ENCODE measurements around the gene CDH23.

The CDH23 gene

GRCh38 chr10:71369602-71370001 lies 27.1 kb upstream of the CDH23 start:
- DNase-seq (ENCODE audit: low read depth in 2 of 2, low spot score in 1 of 2) = no peak

GRCh38 chr10:71370031-71370430 lies 26.7 kb upstream of the CDH23 start:
- DNase-seq (ENCODE audit: low read depth in 2 of 2, low spot score in 1 of 2) = no peak

GRCh38 chr10:71371750-71372166 lies 25.0 kb upstream of the CDH23 start:
- no peak for DNase-seq (ENCODE audit: low read depth in 2 of 2, low spot score in 1 of 2)

- no peak for DNase-seq (ENCODE audit: low read depth in 2 of 2, low spot score in 1 of 2)
These were observed 23.7 kb upstream of the CDH23 start for GRCh38 chr10:71372882-71373495.

GRCh38 chr10:71374481-71375233 lies 22.1 kb upstream of the CDH23 start:
- DNase-seq (ENCODE audit: low read depth in 2 of 2, low spot score in 1 of 2) = no peak

- DNase-seq (ENCODE audit: low read depth in 2 of 2, low spot score in 1 of 2) = no peak
These were observed 20.8 kb upstream of the CDH23 start for GRCh38 chr10:71375952-71376351.

- no peak for DNase-seq (ENCODE audit: low read depth in 2 of 2, low spot score in 1 of 2)
These were observed 18.2 kb upstream of the CDH23 start for GRCh38 chr10:71378336-71379117.

- DNase-seq (ENCODE audit: low read depth in 2 of 2, low spot score in 1 of 2) = no peak
These were observed 17.5 kb upstream of the CDH23 start for GRCh38 chr10:71379118-71379766.

GRCh38 chr10:71380841-71381240 lies 15.9 kb upstream of the CDH23 start:
- no peak for DNase-seq (ENCODE audit: low read depth in 2 of 2, low spot score in 1 of 2)

GRCh38 chr10:71381611-71382010 lies 15.1 kb upstream of the CDH23 start:
- DNase-seq (ENCODE audit: low read depth in 2 of 2, low spot score in 1 of 2) = no peak

- DNase-seq (ENCODE audit: low read depth in 2 of 2, low spot score in 1 of 2) = no peak
These were observed 14.7 kb upstream of the CDH23 start for GRCh38 chr10:71382028-71382427.

- no peak for DNase-seq (ENCODE audit: low read depth in 2 of 2, low spot score in 1 of 2)
These were observed 14.0 kb upstream of the CDH23 start for GRCh38 chr10:71382757-71383156.

GRCh38 chr10:71383972-71384687 lies 12.6 kb upstream of the CDH23 start:
- DNase-seq (ENCODE audit: low read depth in 2 of 2, low spot score in 1 of 2) = peak; percentile 43 to 50

GRCh38 chr10:71388171-71388570 lies 8.5 kb upstream of the CDH23 start:
- DNase-seq (ENCODE audit: low read depth in 2 of 2, low spot score in 1 of 2) = no peak

- DNase-seq (ENCODE audit: low read depth in 2 of 2, low spot score in 1 of 2) = no peak
These were observed 8.0 kb upstream of the CDH23 start for GRCh38 chr10:71388583-71389310.

- no peak for DNase-seq (ENCODE audit: low read depth in 2 of 2, low spot score in 1 of 2)
These were observed 6.8 kb upstream of the CDH23 start for GRCh38 chr10:71389768-71390460.

- no peak for DNase-seq (ENCODE audit: low read depth in 2 of 2, low spot score in 1 of 2)
These were observed 6.3 kb upstream of the CDH23 start for GRCh38 chr10:71390461-71390835.

- no peak for DNase-seq (ENCODE audit: low read depth in 2 of 2, low spot score in 1 of 2)
These were observed 5.6 kb upstream of the CDH23 start for GRCh38 chr10:71390921-71391690.

GRCh38 chr10:71391701-71392100 lies 5.0 kb upstream of the CDH23 start:
- no peak for DNase-seq (ENCODE audit: low read depth in 2 of 2, low spot score in 1 of 2)
